ENCODE measurements around the gene HSF5.

The HSF5 gene

GRCh38 chr17:58475985-58476384 is 12.2 kb downstream of the HSF5 start:
- no peak for DNase-seq

GRCh38 chr17:58470356-58470755 is 17.9 kb downstream of the HSF5 start:
- DNase-seq, result no peak

GRCh38 chr17:58468944-58469343 is 19.3 kb downstream of the HSF5 start:
- DNase-seq, result no peak

- DNase-seq, result no peak
Measured at GRCh38 chr17:58455491-58455890, 32.7 kb downstream of the HSF5 start.

GRCh38 chr17:58452738-58453137 is 35.5 kb downstream of the HSF5 start:
- no peak for DNase-seq

- DNase-seq, result peak; percentile 11
Measured at GRCh38 chr17:58447039-58447975, 40.9 kb downstream of the HSF5 start.

- DNase-seq, result no peak
Measured at GRCh38 chr17:58446086-58446485, 42.1 kb downstream of the HSF5 start.

GRCh38 chr17:58436805-58437239 is 51.4 kb downstream of the HSF5 start:
- no peak for DNase-seq

- no peak for DNase-seq
Measured at GRCh38 chr17:58436245-58436644, 52.0 kb downstream of the HSF5 start.

GRCh38 chr17:58432806-58433573 is 55.2 kb downstream of the HSF5 start:
- no peak for DNase-seq

- no peak for DNase-seq
Measured at GRCh38 chr17:58427807-58428206, 60.4 kb downstream of the HSF5 start.

GRCh38 chr17:58421711-58422110 is 66.5 kb downstream of the HSF5 start:
- no peak for DNase-seq

GRCh38 chr17:58420827-58421226 is 67.4 kb downstream of the HSF5 start:
- no peak for DNase-seq

GRCh38 chr17:58417300-58418092 is 70.7 kb downstream of the HSF5 start, which contains the start of gene RNF43:
Gene RNF43 (minus strand): TSS chr17:58417534. CDS start chr17:58415577, 1,957 bp downstream.
- DNase-seq, result peak; percentile 97

GRCh38 chr17:58416937-58417299 is 71.3 kb downstream of the HSF5 start:
- DNase-seq, result no peak

- no peak for DNase-seq
Measured at GRCh38 chr17:58416396-58416795, 71.8 kb downstream of the HSF5 start.

GRCh38 chr17:58415371-58416055 is 72.7 kb downstream of the HSF5 start:
- no peak for DNase-seq

GRCh38 chr17:58414596-58414997 is 73.6 kb downstream of the HSF5 start:
- no peak for DNase-seq

- DNase-seq, result no peak
Measured at GRCh38 chr17:58413684-58414083, 74.5 kb downstream of the HSF5 start.

- no peak for DNase-seq
Measured at GRCh38 chr17:58412961-58413586, 75.1 kb downstream of the HSF5 start.

- no peak for DNase-seq
Measured at GRCh38 chr17:58412064-58412703, 76.0 kb downstream of the HSF5 start.

Measured in NCI-H1436 treated with DMSO at 0.1 percent for 48 hours (cell line).